ENCODE results near the gene MAML1. TPM values are rescaled to one million over a fixed set of nuclear protein-coding genes. Genes with fewer than 3 reads are reported as not detected.

MAML1 gene
- total and polyA plus RNA-seq, 2 experiments from 2014 or later, result 5.8 to 9.5 TPM

- H3K9me3 ChIP-seq (ENCODE audit: low read depth), result no peaks in the 10 kb centered on the region
- no peak overlapping the region for H3K27ac ChIP-seq
- H3K79me2 ChIP-seq (ENCODE audit: insufficient read depth), result peaks cover 16% of the 10 kb centered on the region
- H3F3A ChIP-seq (ENCODE audit: insufficient read depth), result no peaks in the 10 kb centered on the region
- H3K4me2 ChIP-seq (ENCODE audit: unreplicated experiment), result no peak overlapping the region
- H3K9ac ChIP-seq, result no peak overlapping the region
- no peaks in the 10 kb centered on the region for H4K20me1 ChIP-seq (ENCODE audit: insufficient read depth)
- H3K36me3 ChIP-seq (ENCODE audit: low read depth), result peaks cover 54% of the 10 kb centered on the region; the same call in 1 of the 2 replicates
- in situ Hi-C loops (cut with MboI), result no loop called here
- H3K4me3 ChIP-seq, result no peak overlapping the region
- H2AFZ ChIP-seq, result no peak overlapping the region
- TF ChIP-seq EZH2phosphoT487 (IDR thresholded peaks at IDR 0.05; ENCODE audit: insufficient read depth, low read depth) (no peak), EZH2 (IDR thresholded peaks at IDR 0.05; ENCODE audit: insufficient read depth, poor library complexity, severe bottlenecking) (no peak)
- no peaks in the 10 kb centered on the region for H3K9me2 ChIP-seq (ENCODE audit: insufficient read depth)
- H3K27me3 ChIP-seq (replicated peaks; ENCODE audit: insufficient read depth), result no peaks in the 10 kb centered on the region
- 95 to 97% methylated on average over 10 to 12 of the region's 12 CpGs for WGBS, 2 experiments (ENCODE audit: low coverage in 1 of 2, low lambda C conversion rate in 2 of 2, missing lambda C conversion rate in 2 of 2)
- no peaks in the 10 kb centered on the region for H3K4me1 ChIP-seq (ENCODE audit: insufficient read depth)
- DNase-seq, result no peak
These were observed 41.8 kb downstream of the MAML1 start for GRCh38 chr5:179774442-179774841.

GRCh38 chr5:179776411-179776938 lies 43.9 kb downstream of the MAML1 start:
- Histone ChIP-seq H3K79me2 (ENCODE audit: insufficient read depth) (no peaks in the 10 kb centered on the region), H3K9me3 (ENCODE audit: low read depth) (no peaks in the 10 kb centered on the region), H3K4me3 (no peak overlapping the region), H3K4me1 (ENCODE audit: insufficient read depth) (no peaks in the 10 kb centered on the region), H3K4me2 (ENCODE audit: unreplicated experiment) (no peak overlapping the region), H3K27ac (no peak overlapping the region), H3K9ac (no peak overlapping the region), H3F3A (ENCODE audit: insufficient read depth) (no peaks in the 10 kb centered on the region), H3K36me3 (ENCODE audit: low read depth) (peaks cover 34% of the 10 kb centered on the region; the same call in 1 of the 2 replicates), H3K27me3 (replicated peaks; ENCODE audit: insufficient read depth) (no peaks in the 10 kb centered on the region), H4K20me1 (ENCODE audit: insufficient read depth) (no peaks in the 10 kb centered on the region), H3K9me2 (ENCODE audit: insufficient read depth) (no peaks in the 10 kb centered on the region), H2AFZ (no peak overlapping the region)
- TF ChIP-seq EZH2 (IDR thresholded peaks at IDR 0.05; ENCODE audit: insufficient read depth, poor library complexity, severe bottlenecking) (no peak), EZH2phosphoT487 (IDR thresholded peaks at IDR 0.05; ENCODE audit: insufficient read depth, low read depth) (no peak)
- in situ Hi-C loops (cut with MboI), result no loop called here
- WGBS, 2 experiments (ENCODE audit: low coverage in 1 of 2, low lambda C conversion rate in 2 of 2, missing lambda C conversion rate in 2 of 2), result 91 to 92% methylated on average over 11 of the region's 11 CpGs
- no peak for DNase-seq

GRCh38 chr5:179777456-179777855 lies 44.8 kb downstream of the MAML1 start:
- Histone ChIP-seq H2AFZ (no peak overlapping the region), H3K9me2 (ENCODE audit: insufficient read depth) (no peaks in the 10 kb centered on the region), H3K79me2 (ENCODE audit: insufficient read depth) (no peaks in the 10 kb centered on the region), H3K27me3 (replicated peaks; ENCODE audit: insufficient read depth) (no peaks in the 10 kb centered on the region), H3F3A (ENCODE audit: insufficient read depth) (no peaks in the 10 kb centered on the region), H3K36me3 (ENCODE audit: low read depth) (peaks cover 28% of the 10 kb centered on the region; the same call in 1 of the 2 replicates), H4K20me1 (ENCODE audit: insufficient read depth) (no peaks in the 10 kb centered on the region), H3K27ac (no peak overlapping the region), H3K4me2 (ENCODE audit: unreplicated experiment) (no peak overlapping the region), H3K4me3 (no peak overlapping the region), H3K9me3 (ENCODE audit: low read depth) (no peaks in the 10 kb centered on the region), H3K4me1 (ENCODE audit: insufficient read depth) (no peaks in the 10 kb centered on the region), H3K9ac (no peak overlapping the region)
- in situ Hi-C loops (cut with MboI), result no loop called here
- TF ChIP-seq EZH2 (IDR thresholded peaks at IDR 0.05; ENCODE audit: insufficient read depth, poor library complexity, severe bottlenecking) (no peak), EZH2phosphoT487 (IDR thresholded peaks at IDR 0.05; ENCODE audit: insufficient read depth, low read depth) (no peak)
- 94 to 95% methylated on average over 10 of the region's 10 CpGs for WGBS, 2 experiments (ENCODE audit: low coverage in 1 of 2, low lambda C conversion rate in 2 of 2, missing lambda C conversion rate in 2 of 2)
- no peak for DNase-seq

GRCh38 chr5:179777909-179778308 lies 45.3 kb downstream of the MAML1 start:
- no peak overlapping the region for H3K4me2 ChIP-seq (ENCODE audit: unreplicated experiment)
- TF ChIP-seq EZH2phosphoT487 (IDR thresholded peaks at IDR 0.05; ENCODE audit: insufficient read depth, low read depth), result no peak
- no peak for TF ChIP-seq EZH2 (IDR thresholded peaks at IDR 0.05; ENCODE audit: insufficient read depth, poor library complexity, severe bottlenecking)
- no peak overlapping the region for H3K9ac ChIP-seq
- WGBS, 2 experiments (ENCODE audit: low coverage in 1 of 2, low lambda C conversion rate in 2 of 2, missing lambda C conversion rate in 2 of 2), result 77% methylated on average over 9 of the region's 9 CpGs
- in situ Hi-C loops (cut with MboI), result no loop called here
- H2AFZ ChIP-seq, result no peak overlapping the region
- no peaks in the 10 kb centered on the region for H3K4me1 ChIP-seq (ENCODE audit: insufficient read depth)
- no peak for DNase-seq
- H3K27ac ChIP-seq, result no peak overlapping the region
- no peaks in the 10 kb centered on the region for H4K20me1 ChIP-seq (ENCODE audit: insufficient read depth)
- no peaks in the 10 kb centered on the region for H3F3A ChIP-seq (ENCODE audit: insufficient read depth)
- no peak overlapping the region for H3K4me3 ChIP-seq
- no peaks in the 10 kb centered on the region for H3K27me3 ChIP-seq (replicated peaks; ENCODE audit: insufficient read depth)
- peaks cover 28% of the 10 kb centered on the region; the same call in 1 of the 2 replicates for H3K36me3 ChIP-seq (ENCODE audit: low read depth)
- no peaks in the 10 kb centered on the region for H3K79me2 ChIP-seq (ENCODE audit: insufficient read depth)
- H3K9me3 ChIP-seq (ENCODE audit: low read depth), result no peaks in the 10 kb centered on the region
- no peaks in the 10 kb centered on the region for H3K9me2 ChIP-seq (ENCODE audit: insufficient read depth)

Measured in GM23248 (cell line).